Right lobe of liver (tissue), 6 donors: ENCODE results near the gene DRAM1. TPM values are rescaled to one million over a fixed set of nuclear protein-coding genes. Genes with fewer than 3 reads are reported as not detected.
A peak's percentile ranks its signal among the peaks of the same experiment; 100 is the strongest.

Experiments
- ATAC-seq, 4 donors: fragments of 200-7000 bp; cut with Tn5 transposase; one replicate each; pipeline ENCODE4 v1.9.1; 2020; ENCODE audit warnings: mild to moderate bottlenecking in 4 of 4, moderate library complexity in 4 of 4
- DNase-seq, 3 donors: peaks; one replicate each; pipeline ENCODE4 v3.0.0-alpha.2; 2020
- H3K27ac ChIP-seq, 3 donors: fragments of 200-600 bp; one replicate each; pipeline ENCODE4 v1.8.0; 2022
- H3K27me3 ChIP-seq, 2 donors: fragments of 200-600 bp; one replicate each; pipeline ENCODE4 v1.8.0; 2022
- H3K36me3 ChIP-seq, 4 donors: fragments of 200-600 bp; sonication (generic) in 1 of 4; one replicate each; pipeline versions ENCODE4 v1.5.1 to v1.8.0; 2017 to 2022; ENCODE audit warnings: control low read depth in 1 of 4
- H3K4me1 ChIP-seq, 4 donors: fragments of 200-600 bp; sonication (generic) in 1 of 4; one replicate each; pipeline versions ENCODE4 v1.5.1 to v1.8.0; 2017 to 2022; ENCODE audit warnings: control low read depth in 1 of 4
- H3K4me3 ChIP-seq, 3 donors: fragments of 200-600 bp; one replicate each; pipeline ENCODE4 v1.8.0; 2022
- H3K9me3 ChIP-seq, 4 donors: fragments of 200-600 bp; sonication (generic) in 1 of 4; one replicate each; pipeline versions ENCODE4 v1.5.1 to v1.8.0; 2017 to 2022; ENCODE audit warnings: control low read depth in 1 of 4
- POLR2A ChIP-seq: fragments of 450-650 bp; IDR thresholded peaks from one replicate; pipeline ENCODE4 v1.6.1; 2017; ENCODE audit warnings: antibody characterized with exemption, mild to moderate bottlenecking
- WGBS: methylation state at CpG from one replicate; pipeline ENCODE4 v1.1.6; 2018; ENCODE audit warnings: low coverage, low lambda C conversion rate; ENCODE audit not compliant: insufficient coverage; ENCODE audit errors: missing lambda C conversion rate; 5-methylcytosine and 5-hydroxymethylcytosine counted together
- intact Hi-C, 2 donors: fragments of 100-400 bp; cut with DNase I; formaldehyde crosslinking; loops; one replicate each; pipeline versions ENCODE4 v1.11.2 to v1.14.1; 2022
- total RNA-seq, 6 experiments: library from RNA; depleted of rRNA in 2 of 6; stranded (reverse); fragments of >200 nt in 2 of 6; fragmentation: NEBNext Ultra II Directional in 3 of 6; extraction: Animal tissue kit (Norgen Biotek cat#: 25700) in 3 of 6; gene quantifications; one replicate each; pipeline versions ENCODE4 v1.1.0 to v1.2.4, GENCODE V29; 2016 to 2023
- TF ChIP-seq, protein P1 (sequence below), 4 donors: fragments of 200-600 bp in 3 of 4; fragments of 450-650 bp in 1 of 4; IDR thresholded peaks; one replicate each; pipeline versions ENCODE4 v1.5.1 to v1.8.0; 2016 to 2022; ENCODE audit warnings: antibody characterized with exemption in 4 of 4, mild to moderate bottlenecking in 2 of 4
- donor health status: DM: no; HTN: yes; CAD: no.
- donor health status: DM: no; HTN: no; CAD: no.
- donor health status: DM: no; HTN: no; CAD: no.
- donor health status: DM: no; HTN: yes; CAD: no.
- donor health status: DM: no; HTN: yes; CAD: no.

Gene DRAM1
- total RNA-seq, 6 experiments from 2014 or later = 2.2 to 11.3 (median 4.3) TPM

DNA sequence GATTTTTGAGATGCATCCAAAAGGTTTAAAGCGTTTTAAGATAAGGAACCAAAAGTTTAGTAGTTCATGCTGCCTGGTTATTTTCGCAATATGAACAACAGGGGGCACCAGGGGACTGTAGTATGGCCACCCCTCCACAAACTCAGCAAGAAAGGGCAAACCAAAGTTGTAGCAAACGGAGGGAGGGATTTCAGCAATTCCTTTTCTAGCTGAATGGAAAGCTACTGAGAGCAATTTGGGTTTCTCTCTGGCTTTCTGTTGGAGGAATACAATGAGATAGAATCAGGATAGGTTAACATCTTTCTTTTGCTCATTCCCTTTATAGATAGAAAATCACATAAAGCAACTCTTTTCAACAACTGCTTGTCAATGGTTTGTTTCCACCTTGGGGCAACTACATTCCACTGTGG is 62.5 kb downstream of the DRAM1 start:
- ATAC-seq (peak; percentile 89 to 95 (median 92)), DNase-seq (peak in 1 of 3 donors; percentile 51)
- Histone ChIP-seq H3K36me3 (no peaks in the 10 kb centered on the region), H3K27me3 (no peaks in the 10 kb centered on the region), H3K4me1 (no peaks in the 10 kb centered on the region), H3K4me3 (no peak overlapping the region), H3K27ac (no peak overlapping the region), H3K9me3 (no peaks in the 10 kb centered on the region)
- 7% methylated on average over 3 of the region's 3 CpGs for WGBS
- TF ChIP-seq, protein P1, sequence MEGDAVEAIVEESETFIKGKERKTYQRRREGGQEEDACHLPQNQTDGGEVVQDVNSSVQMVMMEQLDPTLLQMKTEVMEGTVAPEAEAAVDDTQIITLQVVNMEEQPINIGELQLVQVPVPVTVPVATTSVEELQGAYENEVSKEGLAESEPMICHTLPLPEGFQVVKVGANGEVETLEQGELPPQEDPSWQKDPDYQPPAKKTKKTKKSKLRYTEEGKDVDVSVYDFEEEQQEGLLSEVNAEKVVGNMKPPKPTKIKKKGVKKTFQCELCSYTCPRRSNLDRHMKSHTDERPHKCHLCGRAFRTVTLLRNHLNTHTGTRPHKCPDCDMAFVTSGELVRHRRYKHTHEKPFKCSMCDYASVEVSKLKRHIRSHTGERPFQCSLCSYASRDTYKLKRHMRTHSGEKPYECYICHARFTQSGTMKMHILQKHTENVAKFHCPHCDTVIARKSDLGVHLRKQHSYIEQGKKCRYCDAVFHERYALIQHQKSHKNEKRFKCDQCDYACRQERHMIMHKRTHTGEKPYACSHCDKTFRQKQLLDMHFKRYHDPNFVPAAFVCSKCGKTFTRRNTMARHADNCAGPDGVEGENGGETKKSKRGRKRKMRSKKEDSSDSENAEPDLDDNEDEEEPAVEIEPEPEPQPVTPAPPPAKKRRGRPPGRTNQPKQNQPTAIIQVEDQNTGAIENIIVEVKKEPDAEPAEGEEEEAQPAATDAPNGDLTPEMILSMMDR (IDR thresholded peaks at IDR 0.05) = peak; percentile 61 to 77 (median 75)
- TF ChIP-seq POLR2A = no peak
- intact Hi-C loops = no loop called here

DNA sequence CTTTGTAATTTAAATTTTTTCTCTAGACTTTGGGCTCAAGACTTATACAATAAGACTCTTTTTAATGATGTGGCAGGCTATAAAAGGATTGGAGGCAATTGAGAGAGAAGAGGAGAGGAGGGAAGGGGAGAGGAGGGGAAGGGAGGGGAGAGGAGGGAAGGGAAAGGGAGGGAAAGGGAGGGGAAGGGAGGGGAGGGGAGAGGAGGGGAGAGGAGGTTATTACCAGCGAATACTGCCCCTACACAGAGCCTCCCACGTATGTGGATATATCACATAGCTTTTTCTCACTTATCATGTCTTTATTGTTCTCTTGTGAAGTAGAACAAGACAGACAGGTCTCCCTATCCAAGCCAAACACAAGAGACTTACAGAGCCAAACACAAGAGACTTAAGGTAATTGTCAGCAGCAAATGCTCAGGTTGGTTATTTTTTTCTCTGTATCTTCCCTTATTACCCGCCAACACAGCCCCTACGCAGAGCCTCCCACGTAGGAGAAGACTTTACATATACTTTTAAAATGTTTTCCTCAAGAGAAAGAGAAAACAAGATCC is 63.1 kb downstream of the DRAM1 start:
- DNase-seq = no peak

DNA sequence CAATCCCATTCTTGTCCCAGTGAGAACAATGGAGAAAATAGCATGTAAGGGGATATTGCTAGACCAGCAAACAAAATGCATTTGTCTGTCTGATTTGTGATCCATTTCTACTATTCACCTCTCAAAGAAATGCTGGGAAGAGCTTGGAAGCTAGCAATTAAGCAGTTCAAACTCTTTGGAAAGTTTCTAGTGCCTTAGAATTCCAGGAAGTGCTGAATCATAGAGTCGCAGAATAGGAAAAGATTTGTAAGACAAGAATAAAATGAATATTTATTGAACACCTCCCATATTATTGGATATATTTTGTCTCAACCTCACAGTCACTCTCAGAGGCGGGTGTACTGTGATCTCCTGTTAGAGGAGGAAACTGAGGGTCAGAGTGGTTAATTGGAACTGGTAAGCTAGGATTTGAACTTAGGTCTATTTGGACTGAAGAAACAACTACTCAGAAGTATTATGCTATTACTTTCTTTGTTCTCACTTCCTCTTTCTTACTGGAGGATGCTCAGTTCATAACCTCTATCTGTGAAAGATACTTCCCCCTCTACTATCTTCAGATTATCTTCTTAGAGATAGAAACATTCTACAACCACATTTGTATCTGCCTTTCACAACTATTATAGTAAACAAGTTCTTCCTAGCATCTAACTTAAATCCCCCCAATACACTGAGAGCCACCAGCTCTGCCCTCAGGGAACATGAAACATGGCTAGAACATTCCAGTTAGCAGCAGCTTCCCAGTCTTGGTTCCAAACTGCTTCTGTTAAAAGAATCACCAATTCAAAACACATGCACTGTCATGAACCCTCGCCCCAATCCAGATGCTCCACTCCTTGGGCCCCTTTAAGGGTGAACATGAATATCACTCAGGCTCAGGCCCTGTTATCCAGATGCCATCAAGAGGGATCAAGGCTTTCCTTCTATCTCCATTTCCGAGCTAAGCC is 64.2 kb downstream of the DRAM1 start:
- no peak for DNase-seq
- H3K4me3 ChIP-seq = no peak overlapping the region
- WGBS = 69% methylated on average over 4 of the region's 4 CpGs
- no peaks in the 10 kb centered on the region for H3K4me1 ChIP-seq
- no peaks in the 10 kb centered on the region for H3K27me3 ChIP-seq
- H3K36me3 ChIP-seq = no peaks in the 10 kb centered on the region
- intact Hi-C loops = no loop called here
- ATAC-seq = no peak
- TF ChIP-seq POLR2A = no peak
- TF ChIP-seq, protein P1 (IDR thresholded peaks at IDR 0.05) = no peak
- H3K9me3 ChIP-seq = no peaks in the 10 kb centered on the region
- no peak overlapping the region for H3K27ac ChIP-seq

More for the DNA sequence above, 63.1 kb downstream of the DRAM1 start:
- Histone ChIP-seq H3K4me3 (no peak overlapping the region), H3K27ac (no peak overlapping the region), H3K9me3 (no peaks in the 10 kb centered on the region), H3K4me1 (no peaks in the 10 kb centered on the region), H3K36me3 (no peaks in the 10 kb centered on the region), H3K27me3 (no peaks in the 10 kb centered on the region)
- ATAC-seq = no peak
- 40% methylated on average over 5 of the region's 5 CpGs for WGBS
- TF ChIP-seq, protein P1 (IDR thresholded peaks at IDR 0.05) = no peak
- no peak for TF ChIP-seq POLR2A
- intact Hi-C loops = no loop called here

DNA sequence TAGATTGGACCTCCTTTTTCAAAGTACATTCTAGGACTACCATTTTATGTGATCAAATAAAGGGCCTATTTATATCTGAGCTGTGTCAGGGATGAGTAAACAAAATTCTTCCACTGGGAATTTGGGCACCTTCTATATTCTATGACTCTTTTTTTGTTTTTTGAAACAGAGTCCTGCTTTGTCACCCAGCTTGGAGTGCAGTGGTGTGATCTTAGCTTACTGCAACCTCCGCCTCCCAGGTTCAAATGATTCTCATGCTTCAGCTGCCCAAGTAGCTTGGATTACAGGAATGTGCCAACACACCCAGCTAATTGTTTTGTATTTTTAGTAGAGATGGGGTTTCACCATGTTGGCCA is 64.8 kb downstream of the DRAM1 start:
- Histone ChIP-seq H3K27me3 (no peaks in the 10 kb centered on the region), H3K4me3 (no peak overlapping the region), H3K9me3 (no peaks in the 10 kb centered on the region), H3K36me3 (no peaks in the 10 kb centered on the region), H3K27ac (no peak overlapping the region), H3K4me1 (no peaks in the 10 kb centered on the region)
- DNase-seq (no peak), ATAC-seq (no peak)
- no peak for TF ChIP-seq POLR2A
- TF ChIP-seq, protein P1 (IDR thresholded peaks at IDR 0.05) = no peak
- intact Hi-C loops = no loop called here
- 100% methylated on average over 1 of the region's 1 CpG for WGBS
